Measurements from ENCODE around the gene CCDC137.
A peak's percentile ranks its signal among the peaks of the same experiment; 100 is the strongest.

The CCDC137 gene

GRCh38 chr17:81683584-81684441, 17.3 kb downstream of the CCDC137 start, which contains the start of the genes ARL16 and HGS (continued):
- TF ChIP-seq PRDM2 (tag by site-specific recombination; IDR thresholded peaks at IDR 0.05; ENCODE audit: borderline replicate concordance): no peak
- no peak for TF ChIP-seq ZNF221 (tag by site-specific recombination; IDR thresholded peaks at IDR 0.05; ENCODE audit: borderline replicate concordance)
- no peak for TF ChIP-seq TSHZ1 (tag by site-specific recombination; IDR thresholded peaks at IDR 0.05; ENCODE audit: borderline replicate concordance)
- no peak for TF ChIP-seq ZNF664 (tag by site-specific recombination; IDR thresholded peaks at IDR 0.05)
- TF ChIP-seq ZNF514 (tag by site-specific recombination; IDR thresholded peaks at IDR 0.05): no peak
- TF ChIP-seq WT1 (tag by site-specific recombination; IDR thresholded peaks at IDR 0.05): no peak; the same call in 1 of the 2 replicates
- TF ChIP-seq ZBTB6 (tag by site-specific recombination; IDR thresholded peaks at IDR 0.05): peak; percentile 99
- TF ChIP-seq ZNF366 (tag by site-specific recombination; conservative IDR thresholded peaks at IDR 0.05): no peak
- TF ChIP-seq, protein P1, sequence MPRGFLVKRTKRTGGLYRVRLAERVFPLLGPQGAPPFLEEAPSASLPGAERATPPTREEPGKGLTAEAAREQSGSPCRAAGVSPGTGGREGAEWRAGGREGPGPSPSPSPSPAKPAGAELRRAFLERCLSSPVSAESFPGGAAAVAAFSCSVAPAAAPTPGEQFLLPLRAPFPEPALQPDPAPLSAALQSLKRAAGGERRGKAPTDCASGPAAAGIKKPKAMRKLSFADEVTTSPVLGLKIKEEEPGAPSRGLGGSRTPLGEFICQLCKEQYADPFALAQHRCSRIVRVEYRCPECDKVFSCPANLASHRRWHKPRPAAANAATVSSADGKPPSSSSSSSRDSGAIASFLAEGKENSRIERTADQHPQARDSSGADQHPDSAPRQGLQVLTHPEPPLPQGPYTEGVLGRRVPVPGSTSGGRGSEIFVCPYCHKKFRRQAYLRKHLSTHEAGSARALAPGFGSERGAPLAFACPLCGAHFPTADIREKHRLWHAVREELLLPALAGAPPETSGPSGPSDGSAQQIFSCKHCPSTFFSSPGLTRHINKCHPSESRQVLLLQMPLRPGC (tag by site-specific recombination; IDR thresholded peaks at IDR 0.05): peak; percentile 54; the same call in 1 of the 2 replicates
- no peak for TF ChIP-seq BCL11A (tag by site-specific recombination; IDR thresholded peaks at IDR 0.05; ENCODE audit: low read depth)
- peak; percentile 85 for TF ChIP-seq SP7 (tag by site-specific recombination; IDR thresholded peaks at IDR 0.05)
- no peak for TF ChIP-seq ZNF701 (tag by site-specific recombination; IDR thresholded peaks at IDR 0.05)
- TF ChIP-seq ZNF558 (tag by site-specific recombination; IDR thresholded peaks at IDR 0.05): no peak
- TF ChIP-seq ZNF600 (tag by site-specific recombination; IDR thresholded peaks at IDR 0.05): no peak
- TF ChIP-seq ZNF394 (tag by site-specific recombination; IDR thresholded peaks at IDR 0.05; ENCODE audit: borderline replicate concordance): no peak
- peak; percentile 64 for TF ChIP-seq ZNF335 (tag by site-specific recombination; conservative IDR thresholded peaks at IDR 0.05)
- peak; percentile 82; the same call in 1 of the 2 replicates for TF ChIP-seq KLF8 (tag by site-specific recombination; IDR thresholded peaks at IDR 0.05)
- no peak for TF ChIP-seq ZNF513 (tag by site-specific recombination; IDR thresholded peaks at IDR 0.05)
- peak; percentile 47; the same call in 1 of the 2 replicates for TF ChIP-seq KLF1 (tag by site-specific recombination; IDR thresholded peaks at IDR 0.05)
- no peak for TF ChIP-seq ZBTB48 (tag by site-specific recombination; IDR thresholded peaks at IDR 0.05)
- no peak for TF ChIP-seq ZNF610 (tag by site-specific recombination; IDR thresholded peaks at IDR 0.05; ENCODE audit: borderline replicate concordance)
- TF ChIP-seq ZNF138 (tag by site-specific recombination; IDR thresholded peaks at IDR 0.05; ENCODE audit: borderline replicate concordance): no peak
- no peak for TF ChIP-seq ZNF114 (tag by site-specific recombination; IDR thresholded peaks at IDR 0.05)
- TF ChIP-seq ZFP69B (tag by site-specific recombination; IDR thresholded peaks at IDR 0.05): peak; percentile 64; the same call in 1 of the 2 replicates
- TF ChIP-seq ZNF426 (tag by site-specific recombination; IDR thresholded peaks at IDR 0.05): no peak
- TF ChIP-seq ZSCAN23 (tag by site-specific recombination; IDR thresholded peaks at IDR 0.05): peak; percentile 65; the same call in 1 of the 2 replicates

All from HEK293 (cell line).